ENCODE data around the gene CCDC30. TPM values are rescaled to one million over a fixed set of nuclear protein-coding genes. Genes with fewer than 3 reads are reported as not detected.

CCDC30 gene
- total and polyA plus RNA-seq, 10 of the 15 experiments (the other 5 are each of a cell fraction or from before 2014, with no cell fraction given): 0.46 to 1.8 (median 1.0) TPM

DNA sequence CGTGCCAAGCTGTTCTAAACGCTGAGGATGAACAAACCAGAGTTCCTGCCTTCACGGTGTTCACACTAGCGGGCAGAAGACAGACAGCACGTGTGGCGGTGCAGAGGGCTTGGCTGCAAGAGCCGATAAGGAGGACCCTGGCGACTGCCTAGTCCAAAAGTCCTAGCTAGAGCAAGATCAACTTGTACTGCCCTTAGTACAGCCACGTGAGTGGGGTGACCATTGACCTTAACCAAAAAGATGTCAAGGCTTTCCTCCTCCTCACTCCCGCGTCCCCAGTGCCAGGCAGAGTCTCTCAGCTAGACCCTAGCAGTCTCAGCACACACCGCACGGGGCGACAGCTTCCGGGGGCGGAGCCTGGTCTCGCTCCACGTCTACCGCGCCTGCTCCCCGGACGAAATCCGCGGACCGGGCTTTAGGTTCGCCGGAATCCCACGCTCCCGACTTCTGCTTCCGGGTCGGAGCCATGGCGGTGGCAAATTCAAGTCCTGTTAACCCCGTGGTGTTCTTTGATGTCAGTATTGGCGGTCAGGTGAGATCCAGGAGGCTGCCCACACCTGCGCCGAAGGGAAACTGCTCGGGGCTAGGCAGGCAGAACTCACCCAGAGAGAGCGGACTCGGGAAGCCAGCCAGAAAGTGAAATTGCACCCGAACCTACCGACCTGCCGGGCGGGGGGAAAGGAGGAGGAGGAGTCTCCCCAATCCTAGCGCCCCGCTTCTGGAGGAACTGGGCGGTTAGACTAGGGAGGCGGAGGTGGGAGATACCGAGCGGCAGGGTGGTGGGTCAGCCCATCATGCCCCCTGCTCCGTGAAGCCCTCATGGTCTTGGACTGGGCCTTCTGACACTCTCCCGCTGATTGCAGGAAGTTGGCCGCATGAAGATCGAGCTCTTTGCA, 195.1 kb downstream of the CCDC30 start, which contains the start of gene PPIH (continued):
- TF ChIP-seq, protein P1, sequence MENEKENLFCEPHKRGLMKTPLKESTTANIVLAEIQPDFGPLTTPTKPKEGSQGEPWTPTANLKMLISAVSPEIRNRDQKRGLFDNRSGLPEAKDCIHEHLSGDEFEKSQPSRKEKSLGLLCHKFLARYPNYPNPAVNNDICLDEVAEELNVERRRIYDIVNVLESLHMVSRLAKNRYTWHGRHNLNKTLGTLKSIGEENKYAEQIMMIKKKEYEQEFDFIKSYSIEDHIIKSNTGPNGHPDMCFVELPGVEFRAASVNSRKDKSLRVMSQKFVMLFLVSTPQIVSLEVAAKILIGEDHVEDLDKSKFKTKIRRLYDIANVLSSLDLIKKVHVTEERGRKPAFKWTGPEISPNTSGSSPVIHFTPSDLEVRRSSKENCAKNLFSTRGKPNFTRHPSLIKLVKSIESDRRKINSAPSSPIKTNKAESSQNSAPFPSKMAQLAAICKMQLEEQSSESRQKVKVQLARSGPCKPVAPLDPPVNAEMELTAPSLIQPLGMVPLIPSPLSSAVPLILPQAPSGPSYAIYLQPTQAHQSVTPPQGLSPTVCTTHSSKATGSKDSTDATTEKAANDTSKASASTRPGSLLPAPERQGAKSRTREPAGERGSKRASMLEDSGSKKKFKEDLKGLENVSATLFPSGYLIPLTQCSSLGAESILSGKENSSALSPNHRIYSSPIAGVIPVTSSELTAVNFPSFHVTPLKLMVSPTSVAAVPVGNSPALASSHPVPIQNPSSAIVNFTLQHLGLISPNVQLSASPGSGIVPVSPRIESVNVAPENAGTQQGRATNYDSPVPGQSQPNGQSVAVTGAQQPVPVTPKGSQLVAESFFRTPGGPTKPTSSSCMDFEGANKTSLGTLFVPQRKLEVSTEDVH (IDR thresholded peaks at IDR 0.05; ENCODE audit: low read depth, partially characterized antibody): peak; percentile 75
- 0 out of 2 replicates have a peak, but pooled peaks have one; percentile 54 for TF ChIP-seq RUNX3 (IDR thresholded peaks at IDR 0.05; ENCODE audit: low read length)
- no peak for TF ChIP-seq ZNF274 (IDR thresholded peaks at IDR 0.05; ENCODE audit: insufficient read depth, insufficient read length)
- no peak for TF ChIP-seq EED (IDR thresholded peaks at IDR 0.05; ENCODE audit: low read depth)
- no peak for TF ChIP-seq CHD1 (IDR thresholded peaks at IDR 0.05; ENCODE audit: low read depth, low read length)
- TF ChIP-seq CHD2 (IDR thresholded peaks at IDR 0.05; ENCODE audit: borderline replicate concordance, low read depth, low read length): peak; percentile 79
- no peak for TF ChIP-seq SREBF2 (IDR thresholded peaks at IDR 0.05; ENCODE audit: low read length)
- no peak for TF ChIP-seq NFIC (IDR thresholded peaks at IDR 0.05; ENCODE audit: low read depth, low read length)
- TF ChIP-seq, protein P2, sequence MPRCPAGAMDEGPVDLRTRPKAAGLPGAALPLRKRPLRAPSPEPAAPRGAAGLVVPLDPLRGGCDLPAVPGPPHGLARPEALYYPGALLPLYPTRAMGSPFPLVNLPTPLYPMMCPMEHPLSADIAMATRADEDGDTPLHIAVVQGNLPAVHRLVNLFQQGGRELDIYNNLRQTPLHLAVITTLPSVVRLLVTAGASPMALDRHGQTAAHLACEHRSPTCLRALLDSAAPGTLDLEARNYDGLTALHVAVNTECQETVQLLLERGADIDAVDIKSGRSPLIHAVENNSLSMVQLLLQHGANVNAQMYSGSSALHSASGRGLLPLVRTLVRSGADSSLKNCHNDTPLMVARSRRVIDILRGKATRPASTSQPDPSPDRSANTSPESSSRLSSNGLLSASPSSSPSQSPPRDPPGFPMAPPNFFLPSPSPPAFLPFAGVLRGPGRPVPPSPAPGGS (IDR thresholded peaks at IDR 0.05; ENCODE audit: borderline replicate concordance, insufficient read depth, low read depth, low read length, poor library complexity, severe bottlenecking): no peak
- no peak for TF ChIP-seq WRNIP1 (IDR thresholded peaks at IDR 0.05; ENCODE audit: borderline replicate concordance, low read depth, low read length)
- peak; percentile 68 for TF ChIP-seq KLF5 (IDR thresholded peaks at IDR 0.05; ENCODE audit: partially characterized antibody)
- no peak for TF ChIP-seq STAT3 (IDR thresholded peaks at IDR 0.05; ENCODE audit: low read depth, low read length)
- peak; percentile 84 for TF ChIP-seq IKZF1 (conservative IDR thresholded peaks at IDR 0.05)
- TF ChIP-seq, protein P3, sequence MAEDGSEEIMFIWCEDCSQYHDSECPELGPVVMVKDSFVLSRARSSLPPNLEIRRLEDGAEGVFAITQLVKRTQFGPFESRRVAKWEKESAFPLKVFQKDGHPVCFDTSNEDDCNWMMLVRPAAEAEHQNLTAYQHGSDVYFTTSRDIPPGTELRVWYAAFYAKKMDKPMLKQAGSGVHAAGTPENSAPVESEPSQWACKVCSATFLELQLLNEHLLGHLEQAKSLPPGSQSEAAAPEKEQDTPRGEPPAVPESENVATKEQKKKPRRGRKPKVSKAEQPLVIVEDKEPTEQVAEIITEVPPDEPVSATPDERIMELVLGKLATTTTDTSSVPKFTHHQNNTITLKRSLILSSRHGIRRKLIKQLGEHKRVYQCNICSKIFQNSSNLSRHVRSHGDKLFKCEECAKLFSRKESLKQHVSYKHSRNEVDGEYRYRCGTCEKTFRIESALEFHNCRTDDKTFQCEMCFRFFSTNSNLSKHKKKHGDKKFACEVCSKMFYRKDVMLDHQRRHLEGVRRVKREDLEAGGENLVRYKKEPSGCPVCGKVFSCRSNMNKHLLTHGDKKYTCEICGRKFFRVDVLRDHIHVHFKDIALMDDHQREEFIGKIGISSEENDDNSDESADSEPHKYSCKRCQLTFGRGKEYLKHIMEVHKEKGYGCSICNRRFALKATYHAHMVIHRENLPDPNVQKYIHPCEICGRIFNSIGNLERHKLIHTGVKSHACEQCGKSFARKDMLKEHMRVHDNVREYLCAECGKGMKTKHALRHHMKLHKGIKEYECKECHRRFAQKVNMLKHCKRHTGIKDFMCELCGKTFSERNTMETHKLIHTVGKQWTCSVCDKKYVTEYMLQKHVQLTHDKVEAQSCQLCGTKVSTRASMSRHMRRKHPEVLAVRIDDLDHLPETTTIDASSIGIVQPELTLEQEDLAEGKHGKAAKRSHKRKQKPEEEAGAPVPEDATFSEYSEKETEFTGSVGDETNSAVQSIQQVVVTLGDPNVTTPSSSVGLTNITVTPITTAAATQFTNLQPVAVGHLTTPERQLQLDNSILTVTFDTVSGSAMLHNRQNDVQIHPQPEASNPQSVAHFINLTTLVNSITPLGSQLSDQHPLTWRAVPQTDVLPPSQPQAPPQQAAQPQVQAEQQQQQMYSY (CRISPR knock-in tag; IDR thresholded peaks at IDR 0.05): no peak
- TF ChIP-seq GATAD2B (conservative IDR thresholded peaks at IDR 0.05; ENCODE audit: low read depth): peak; percentile 50; the same call in 1 of the 2 replicates
- no peak for TF ChIP-seq NFYA (IDR thresholded peaks at IDR 0.05; ENCODE audit: borderline replicate concordance, low read depth, low read length)
- no peak for TF ChIP-seq KAT2A (conservative IDR thresholded peaks at IDR 0.05; ENCODE audit: control insufficient read depth, low read depth, low read length)
- TF ChIP-seq NBN (IDR thresholded peaks at IDR 0.05): peak; percentile 81
- TF ChIP-seq SMAD1 (IDR thresholded peaks at IDR 0.05; ENCODE audit: low read depth, partially characterized antibody): no peak

Data from GM12878 (cell line).